ENCODE data around the gene CHKA.

The CHKA gene

DNA sequence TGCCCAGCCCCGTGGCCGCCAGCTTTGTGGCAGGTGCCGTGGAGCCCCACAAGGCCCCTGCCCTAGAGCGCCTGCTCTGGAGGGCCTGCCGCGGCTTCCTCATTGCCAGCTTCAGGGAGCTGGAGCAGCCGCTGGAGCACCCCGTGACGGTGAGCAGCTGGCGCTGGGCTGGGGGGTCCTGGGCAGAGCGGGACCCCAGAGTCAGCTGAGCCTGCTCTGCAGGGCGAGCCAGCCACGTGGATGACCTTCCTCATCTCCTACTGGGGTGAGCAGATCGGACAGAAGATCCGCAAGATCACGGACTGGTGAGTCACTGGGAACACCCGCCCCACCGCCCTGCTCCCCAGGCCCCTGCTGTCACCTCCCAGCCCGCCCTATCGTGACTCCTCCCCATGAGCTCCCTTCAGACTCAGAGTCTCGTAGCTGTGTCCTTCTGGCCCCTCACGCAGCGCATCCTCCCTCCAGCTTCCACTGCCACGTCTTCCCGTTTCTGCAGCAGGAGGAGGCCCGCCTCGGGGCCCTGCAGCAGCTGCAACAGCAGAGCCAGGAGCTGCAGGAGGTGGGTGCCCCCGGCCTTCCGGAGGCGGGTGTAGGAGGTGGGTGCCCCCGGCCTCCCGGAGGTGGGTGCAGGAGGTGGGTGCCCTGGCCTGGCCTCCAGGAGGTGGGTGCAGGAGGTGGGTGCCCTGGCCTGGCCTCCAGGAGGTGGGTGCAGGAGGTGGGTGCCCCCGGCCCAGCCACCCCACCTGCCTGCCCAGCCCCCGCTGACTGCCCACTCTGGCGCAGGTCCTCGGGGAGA lies 77.6 kb downstream of the CHKA start:
- DNase-seq, result no peak

GRCh38 chr11:68043029-68043348 lies 78.2 kb downstream of the CHKA start:
- no peak for DNase-seq

GRCh38 chr11:68042219-68043028 lies 78.8 kb downstream of the CHKA start:
- no peak for DNase-seq

- DNase-seq, result no peak
Observed at GRCh38 chr11:68041617-68042218, 79.5 kb downstream of the CHKA start.

- DNase-seq, result no peak
Observed at GRCh38 chr11:68040957-68041591, 80.1 kb downstream of the CHKA start.

- peak; percentile 40 to 44 for DNase-seq
Observed at GRCh38 chr11:68040101-68040956, 80.9 kb downstream of the CHKA start.

DNA sequence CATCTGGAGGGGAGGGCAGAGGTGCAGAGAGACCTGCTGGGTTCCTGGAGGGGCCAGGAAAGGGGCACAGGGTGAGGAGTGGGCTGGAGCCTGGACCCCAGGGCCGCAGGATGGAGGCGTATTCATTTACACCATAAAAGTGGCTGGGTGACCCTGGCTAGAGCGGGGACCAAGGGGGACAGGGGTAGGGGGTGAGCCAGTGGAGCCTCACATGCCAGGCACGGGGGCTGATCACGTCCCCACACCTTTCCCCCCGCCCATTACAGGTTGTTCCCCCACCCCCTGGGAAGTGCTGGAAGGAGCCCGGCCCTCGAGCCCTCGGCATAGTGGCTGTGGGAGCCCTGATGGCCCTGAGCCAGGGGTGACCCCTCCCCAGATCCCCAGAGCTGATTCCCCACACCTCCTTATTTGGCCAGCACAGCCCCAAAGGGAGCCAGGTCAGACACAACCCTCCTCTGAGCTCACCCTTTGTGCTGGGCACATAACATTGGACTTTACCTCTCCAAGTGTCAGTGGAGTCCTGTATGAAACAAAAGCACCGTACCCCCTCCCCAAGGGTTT lies 81.6 kb downstream of the CHKA start:
- no peak for DNase-seq

DNA sequence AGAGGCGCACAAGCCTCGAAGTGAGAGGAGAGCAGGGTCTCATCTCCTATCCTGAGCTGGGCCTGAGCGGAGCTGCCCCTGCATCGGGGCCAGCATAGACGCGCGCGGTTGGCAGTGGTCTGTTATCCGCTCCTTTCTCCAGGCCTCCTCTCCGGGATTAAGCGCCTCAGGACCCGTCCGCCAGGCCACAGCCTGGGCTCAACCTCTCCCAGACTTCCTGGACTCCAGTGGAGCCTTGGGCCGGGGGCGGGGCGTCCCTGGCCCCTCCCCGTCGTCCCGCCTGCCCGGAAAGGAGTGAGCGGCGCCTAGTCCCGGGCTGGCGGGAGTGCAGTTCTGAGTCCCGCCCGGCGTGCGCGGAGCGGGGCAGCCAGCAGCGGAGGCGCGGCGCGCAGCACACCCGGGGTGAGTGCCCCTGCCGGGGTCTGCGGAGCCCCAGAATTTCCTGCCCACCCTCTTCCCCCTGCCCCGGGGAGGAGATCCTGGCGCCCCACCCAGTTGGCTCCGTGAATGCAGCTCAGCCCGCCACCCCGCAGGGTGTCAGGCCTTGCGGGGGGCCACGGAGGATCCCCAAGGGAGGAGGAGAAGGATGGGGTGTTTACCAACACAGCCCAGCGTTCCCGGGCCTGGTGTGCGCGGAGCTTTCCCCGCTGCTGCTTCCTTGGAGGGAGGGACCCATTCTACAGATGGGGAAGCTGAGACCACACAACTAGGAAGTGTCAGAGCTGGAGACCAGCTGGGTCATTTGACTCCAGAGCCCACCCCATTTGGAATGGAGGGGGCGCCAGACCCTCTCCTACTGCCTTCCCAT lies 82.3 kb downstream of the CHKA start, which contains the start of gene TCIRG1:
Gene TCIRG1 (plus strand): TSS at position 308 of the 808 bp plus-strand sequence. CDS start 2,247 bp downstream, outside the sequence.
- peak; percentile 52 to 67 for DNase-seq

GRCh38 chr11:68038226-68038717 lies 82.9 kb downstream of the CHKA start:
- no peak for DNase-seq

DNA sequence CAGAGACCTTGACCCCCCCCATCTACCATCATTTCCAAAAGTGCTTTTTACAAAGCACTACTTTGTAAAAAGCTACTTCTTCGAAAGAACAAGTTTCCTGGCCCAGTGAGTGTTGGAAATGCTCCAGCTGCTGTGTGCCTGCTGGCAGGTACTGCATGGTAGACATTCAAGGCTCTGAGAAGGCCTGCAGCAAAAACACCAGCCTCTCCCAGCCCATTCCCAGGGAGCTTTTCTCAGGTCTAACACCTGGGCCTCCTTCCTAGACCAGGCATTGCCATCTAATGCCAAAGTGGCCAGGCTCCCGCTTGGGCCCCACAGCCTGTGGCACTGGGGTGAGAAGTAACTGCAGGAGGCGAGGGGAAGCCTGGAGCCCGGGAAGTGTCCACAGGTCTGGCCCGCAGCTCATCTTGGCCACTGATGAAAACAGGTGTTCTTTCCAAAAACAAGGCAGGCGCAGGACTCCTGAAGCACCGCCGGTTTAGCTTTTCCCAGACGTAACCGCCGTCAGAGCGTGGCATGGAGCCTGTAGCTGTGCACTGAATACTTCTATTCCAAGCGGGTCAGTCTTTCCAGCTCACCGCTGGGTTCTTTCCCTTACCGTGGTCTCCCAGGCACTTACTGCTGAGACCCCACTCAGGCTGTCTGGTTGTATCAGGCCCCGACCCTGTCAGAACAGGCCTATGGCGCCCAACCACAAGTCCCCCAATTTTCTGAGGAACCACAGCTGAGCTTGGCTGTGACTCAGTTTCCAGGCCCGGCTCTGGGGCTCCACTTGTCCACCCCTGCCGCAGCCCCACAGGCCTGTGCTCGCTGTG lies 83.6 kb downstream of the CHKA start:
- no peak for DNase-seq

GRCh38 chr11:68036717-68037239 lies 84.4 kb downstream of the CHKA start:
- no peak for DNase-seq

DNA sequence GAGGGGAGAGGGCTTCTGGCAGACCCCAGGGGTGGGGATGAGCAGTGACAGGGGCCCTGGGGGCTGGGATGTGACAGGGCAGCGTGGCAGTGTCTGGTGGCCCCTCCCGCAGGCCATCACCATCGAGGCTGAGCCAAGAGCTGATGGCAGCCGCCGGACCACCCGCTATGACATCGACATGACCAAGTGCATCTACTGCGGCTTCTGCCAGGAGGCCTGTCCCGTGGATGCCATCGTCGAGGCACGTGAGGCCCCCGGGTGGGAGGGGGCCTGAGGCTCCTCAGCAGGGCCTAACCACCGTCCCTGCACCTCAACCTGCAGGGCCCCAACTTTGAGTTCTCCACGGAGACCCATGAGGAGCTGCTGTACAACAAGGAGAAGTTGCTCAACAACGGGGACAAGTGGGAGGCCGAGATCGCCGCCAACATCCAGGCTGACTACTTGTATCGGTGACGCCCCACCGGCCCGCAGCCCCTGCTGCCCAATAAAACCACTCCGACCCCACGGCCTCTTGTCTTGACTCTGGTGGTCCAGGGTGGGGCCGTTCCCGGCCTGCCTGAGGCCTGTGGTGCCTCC lies 85.0 kb downstream of the CHKA start:
- DNase-seq, result no peak

DNA sequence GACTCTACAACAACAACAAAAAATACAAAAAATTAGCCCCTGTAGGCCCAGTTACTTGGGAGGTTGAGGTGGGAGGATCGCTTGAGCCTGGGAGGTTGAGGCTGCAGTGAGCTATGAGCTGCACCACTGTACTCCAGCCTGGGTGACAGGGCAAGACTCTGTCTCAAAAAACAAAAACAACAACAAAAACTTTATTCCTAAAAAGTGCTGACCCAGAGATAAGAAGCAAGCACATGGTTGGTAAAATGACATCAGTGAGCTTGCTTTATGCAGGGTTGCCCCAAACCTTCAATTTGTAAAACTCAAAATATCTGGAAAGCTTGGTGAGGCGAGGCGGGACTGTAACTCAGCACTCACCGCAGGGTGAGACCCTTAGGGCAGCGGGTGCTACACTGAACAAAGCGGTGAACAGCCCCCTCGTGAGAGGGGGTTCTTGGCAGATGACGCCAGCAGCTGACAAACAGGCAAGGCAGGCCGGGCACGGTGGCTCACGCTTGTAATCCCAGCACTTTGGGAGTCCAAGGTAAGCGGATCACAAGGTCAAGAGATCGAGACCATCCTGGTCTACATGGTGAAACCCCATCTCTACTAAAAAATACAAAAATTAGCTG lies 85.8 kb downstream of the CHKA start:
- DNase-seq, result no peak

GRCh38 chr11:68033708-68034045 lies 87.5 kb downstream of the CHKA start:
- no peak for DNase-seq

GRCh38 chr11:68032997-68033707 lies 88.0 kb downstream of the CHKA start:
- no peak for DNase-seq

GRCh38 chr11:68032003-68032402 lies 89.2 kb downstream of the CHKA start:
- no peak for DNase-seq

GRCh38 chr11:68031144-68031464 lies 90.1 kb downstream of the CHKA start:
- DNase-seq, result peak in 1 of 2 experiments; percentile 9

Data from stimulated activated CD4-positive, alpha-beta T cell treated with anti-CD3 and anti-CD28 coated beads, Interleukin-4, amount 100 ng/mL, for 4 hours (primary cell).